ENCODE results near the gene SLC40A1. TPM values are rescaled to one million over a fixed set of nuclear protein-coding genes. Genes with fewer than 3 reads are reported as not detected.

The SLC40A1 gene
- total and polyA plus RNA-seq, 2 donors from 2014 or later: 45.8 to 78.4 TPM

DNA sequence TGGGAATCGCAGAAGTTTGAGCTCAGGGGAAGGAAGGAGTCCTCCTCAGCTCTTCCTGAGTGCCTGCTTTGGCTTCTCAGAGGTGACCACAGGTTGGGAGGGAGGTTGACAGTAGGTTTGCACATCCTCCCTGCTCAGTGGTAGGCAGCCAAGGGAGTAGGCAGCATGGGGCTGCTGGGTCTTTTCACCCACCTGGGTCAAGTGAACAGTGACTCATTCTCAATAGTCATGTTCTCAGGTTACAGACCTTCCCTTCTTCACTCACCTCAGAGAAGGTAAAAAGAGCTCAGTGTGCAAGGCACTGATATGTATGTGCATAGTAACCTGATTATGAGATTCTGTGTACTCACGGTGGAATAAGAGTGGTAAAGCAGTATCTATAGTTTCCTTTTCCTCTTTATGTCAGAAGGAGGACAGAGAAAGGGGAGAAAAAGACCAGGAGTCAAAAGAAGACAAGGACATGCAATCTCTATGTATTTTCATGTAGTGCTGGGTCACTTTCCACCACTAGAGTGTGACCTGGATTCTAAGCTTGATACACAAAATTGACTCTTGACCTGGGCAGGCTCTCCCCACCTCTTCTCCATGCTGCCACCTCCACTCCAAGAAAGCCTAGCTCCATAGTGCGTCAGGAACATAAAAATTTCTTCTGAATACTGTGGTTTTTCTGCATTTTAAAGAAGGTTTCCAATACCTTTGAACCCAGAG lies 44.2 kb upstream of the SLC40A1 start:
- FAIRE-seq (no peak), DNase-seq (no peak)
- H3K9me3 ChIP-seq (ENCODE audit: control insufficient read depth in 2 of 3, insufficient read depth in 1 of 3, low read length in 3 of 3): no peaks in the 10 kb centered on the region
- H3K27ac ChIP-seq (ENCODE audit: low read depth in 2 of 2, low read length in 2 of 2): no peak overlapping the region
- no peaks in the 10 kb centered on the region for H3K4me1 ChIP-seq (ENCODE audit: control insufficient read depth in 2 of 3, insufficient read depth in 2 of 3, low read depth in 1 of 3, low read length in 3 of 3)
- no peaks in the 10 kb centered on the region for H3K36me3 ChIP-seq (ENCODE audit: control insufficient read depth in 2 of 3, insufficient read depth in 3 of 3, low read length in 3 of 3)
- intact Hi-C loops (cut with DNase I): no loop called here
- no peak overlapping the region for H3K9ac ChIP-seq (ENCODE audit: low read length in 3 of 3)
- H3K4me3 ChIP-seq (ENCODE audit: low read length in 3 of 3): no peak overlapping the region
- TF ChIP-seq, protein P1, sequence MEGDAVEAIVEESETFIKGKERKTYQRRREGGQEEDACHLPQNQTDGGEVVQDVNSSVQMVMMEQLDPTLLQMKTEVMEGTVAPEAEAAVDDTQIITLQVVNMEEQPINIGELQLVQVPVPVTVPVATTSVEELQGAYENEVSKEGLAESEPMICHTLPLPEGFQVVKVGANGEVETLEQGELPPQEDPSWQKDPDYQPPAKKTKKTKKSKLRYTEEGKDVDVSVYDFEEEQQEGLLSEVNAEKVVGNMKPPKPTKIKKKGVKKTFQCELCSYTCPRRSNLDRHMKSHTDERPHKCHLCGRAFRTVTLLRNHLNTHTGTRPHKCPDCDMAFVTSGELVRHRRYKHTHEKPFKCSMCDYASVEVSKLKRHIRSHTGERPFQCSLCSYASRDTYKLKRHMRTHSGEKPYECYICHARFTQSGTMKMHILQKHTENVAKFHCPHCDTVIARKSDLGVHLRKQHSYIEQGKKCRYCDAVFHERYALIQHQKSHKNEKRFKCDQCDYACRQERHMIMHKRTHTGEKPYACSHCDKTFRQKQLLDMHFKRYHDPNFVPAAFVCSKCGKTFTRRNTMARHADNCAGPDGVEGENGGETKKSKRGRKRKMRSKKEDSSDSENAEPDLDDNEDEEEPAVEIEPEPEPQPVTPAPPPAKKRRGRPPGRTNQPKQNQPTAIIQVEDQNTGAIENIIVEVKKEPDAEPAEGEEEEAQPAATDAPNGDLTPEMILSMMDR (IDR thresholded peaks at IDR 0.05; ENCODE audit: borderline replicate concordance, extremely low read depth, insufficient read depth): no peak
- no peaks in the 10 kb centered on the region for H3K27me3 ChIP-seq (ENCODE audit: control insufficient read depth, insufficient read depth, low read length)

DNA sequence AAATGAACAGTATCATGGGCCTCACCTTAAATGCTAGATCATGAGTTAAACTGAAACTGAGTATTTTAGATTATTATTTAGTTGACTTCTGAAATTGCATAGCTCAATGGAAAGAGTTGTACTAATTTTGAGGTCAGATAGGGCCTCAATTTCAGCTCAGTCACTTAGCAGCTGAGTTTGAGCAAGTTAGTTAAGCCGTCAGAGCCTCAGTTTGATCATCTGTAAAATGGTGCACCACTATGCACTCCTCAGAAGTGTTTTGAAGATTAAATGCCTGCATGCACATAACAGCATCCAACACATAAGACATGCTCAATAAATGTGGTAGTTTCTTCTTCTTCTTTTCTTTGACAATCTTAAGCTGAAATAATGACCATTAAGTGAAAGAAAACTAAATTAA lies 42.5 kb upstream of the SLC40A1 start:
- Histone ChIP-seq H3K4me3 (ENCODE audit: low read length in 3 of 3) (no peak overlapping the region), H3K9ac (ENCODE audit: low read length in 3 of 3) (no peak overlapping the region), H3K4me1 (ENCODE audit: control insufficient read depth in 2 of 3, insufficient read depth in 2 of 3, low read depth in 1 of 3, low read length in 3 of 3) (no peaks in the 10 kb centered on the region), H3K9me3 (ENCODE audit: control insufficient read depth in 2 of 3, insufficient read depth in 1 of 3, low read length in 3 of 3) (no peaks in the 10 kb centered on the region), H3K36me3 (ENCODE audit: control insufficient read depth in 2 of 3, insufficient read depth in 3 of 3, low read length in 3 of 3) (no peaks in the 10 kb centered on the region), H3K27ac (ENCODE audit: low read depth in 2 of 2, low read length in 2 of 2) (no peak overlapping the region), H3K27me3 (ENCODE audit: control insufficient read depth, insufficient read depth, low read length) (no peaks in the 10 kb centered on the region)
- no peak for DNase-seq
- TF ChIP-seq, protein P1 (IDR thresholded peaks at IDR 0.05; ENCODE audit: borderline replicate concordance, extremely low read depth, insufficient read depth): no peak
- no peak for FAIRE-seq
- intact Hi-C loops (cut with DNase I): no loop called here

DNA sequence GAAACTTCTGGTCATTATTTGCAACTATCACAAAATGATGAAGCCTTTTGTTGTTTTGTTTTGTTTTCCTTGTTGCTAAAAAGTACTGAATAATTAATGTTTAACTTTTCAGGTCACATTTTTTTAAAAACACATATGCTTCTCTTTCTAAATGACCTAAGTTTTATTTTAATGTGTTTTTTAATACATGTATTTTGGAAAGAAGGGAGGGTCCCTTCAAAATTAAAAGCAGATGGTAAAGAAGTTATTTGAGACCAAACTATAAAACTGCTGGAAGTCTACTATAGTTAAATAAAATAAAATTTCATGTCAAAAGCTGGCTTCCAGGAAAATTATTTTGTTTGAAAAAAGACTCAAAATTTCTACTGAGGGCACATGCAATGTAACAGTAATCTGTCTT lies 41.2 kb upstream of the SLC40A1 start:
- FAIRE-seq (no peak), DNase-seq (peak in 1 of 5 donors; percentile 43)
- intact Hi-C loops (cut with DNase I): no loop called here
- no peaks in the 10 kb centered on the region for H3K9me3 ChIP-seq (ENCODE audit: control insufficient read depth in 2 of 3, insufficient read depth in 1 of 3, low read length in 3 of 3)
- H3K36me3 ChIP-seq (ENCODE audit: control insufficient read depth in 2 of 3, insufficient read depth in 3 of 3, low read length in 3 of 3): no peaks in the 10 kb centered on the region
- H3K27ac ChIP-seq (ENCODE audit: low read depth in 2 of 2, low read length in 2 of 2): no peak overlapping the region
- no peaks in the 10 kb centered on the region for H3K27me3 ChIP-seq (ENCODE audit: control insufficient read depth, insufficient read depth, low read length)
- TF ChIP-seq, protein P1 (IDR thresholded peaks at IDR 0.05; ENCODE audit: borderline replicate concordance, extremely low read depth, insufficient read depth): no peak
- no peak overlapping the region for H3K9ac ChIP-seq (ENCODE audit: low read length in 3 of 3)
- no peaks in the 10 kb centered on the region for H3K4me1 ChIP-seq (ENCODE audit: control insufficient read depth in 2 of 3, insufficient read depth in 2 of 3, low read depth in 1 of 3, low read length in 3 of 3)
- H3K4me3 ChIP-seq (ENCODE audit: low read length in 3 of 3): no peak overlapping the region

DNA sequence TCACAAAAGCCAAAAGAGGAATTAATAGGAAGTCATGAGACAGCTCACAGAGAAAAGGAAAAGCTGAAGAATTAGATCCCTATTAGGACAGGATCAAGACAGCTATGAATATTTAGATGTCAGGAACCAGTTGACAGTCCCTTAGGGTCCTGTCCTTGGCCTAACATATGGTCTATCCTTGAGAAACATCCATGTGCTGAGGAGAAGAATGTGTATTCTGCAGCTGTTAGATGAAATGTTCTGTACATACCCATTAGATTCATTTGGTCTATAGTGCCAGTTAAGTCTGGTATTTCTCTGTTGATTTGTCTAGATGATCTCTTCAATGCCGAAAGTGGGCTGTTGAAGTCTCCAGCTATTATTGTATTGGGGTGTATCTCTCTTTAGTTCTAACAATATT lies 37.6 kb upstream of the SLC40A1 start:
- FAIRE-seq: no peak
- Histone ChIP-seq H3K9me3 (ENCODE audit: control insufficient read depth in 2 of 3, insufficient read depth in 1 of 3, low read length in 3 of 3) (no peaks in the 10 kb centered on the region), H3K27me3 (ENCODE audit: control insufficient read depth, insufficient read depth, low read length) (no peaks in the 10 kb centered on the region), H3K4me1 (ENCODE audit: control insufficient read depth in 2 of 3, insufficient read depth in 2 of 3, low read depth in 1 of 3, low read length in 3 of 3) (no peaks in the 10 kb centered on the region), H3K36me3 (ENCODE audit: control insufficient read depth in 2 of 3, insufficient read depth in 3 of 3, low read length in 3 of 3) (no peaks in the 10 kb centered on the region), H3K9ac (ENCODE audit: low read length in 3 of 3) (no peak overlapping the region), H3K4me3 (ENCODE audit: low read length in 3 of 3) (no peak overlapping the region), H3K27ac (ENCODE audit: low read depth in 2 of 2, low read length in 2 of 2) (no peak overlapping the region)
- no peak for DNase-seq
- TF ChIP-seq, protein P1 (IDR thresholded peaks at IDR 0.05; ENCODE audit: borderline replicate concordance, extremely low read depth, insufficient read depth): no peak
- intact Hi-C loops (cut with DNase I): no loop called here

All from kidney (tissue), 14 donors.